ENCODE results near the gene FBXW11.
A peak's percentile ranks its signal among the peaks of the same experiment; 100 is the strongest.

The FBXW11 gene

GRCh38 chr5:172010278-172010677, 3.8 kb upstream of the FBXW11 start:
- DNase-seq: peak; percentile 61

- DNase-seq: no peak
These were observed 3.3 kb upstream of the FBXW11 start for GRCh38 chr5:172009536-172010270.

GRCh38 chr5:172008689-172009141, 2.3 kb upstream of the FBXW11 start:
- DNase-seq: no peak

GRCh38 chr5:172008111-172008455, 1.6 kb upstream of the FBXW11 start:
- no peak for DNase-seq

GRCh38 chr5:172007175-172008110, 1.0 kb upstream of the FBXW11 start:
- DNase-seq: no peak

GRCh38 chr5:172005708-172006320, 624 bp downstream of the FBXW11 start:
- DNase-seq: no peak

GRCh38 chr5:172004824-172005237, 1.6 kb downstream of the FBXW11 start:
- no peak for DNase-seq

GRCh38 chr5:172003746-172004145, 2.7 kb downstream of the FBXW11 start:
- DNase-seq: no peak

GRCh38 chr5:172002840-172003512, 3.5 kb downstream of the FBXW11 start:
- no peak for DNase-seq

GRCh38 chr5:172002310-172002709, 4.1 kb downstream of the FBXW11 start:
- no peak for DNase-seq

- no peak for DNase-seq
These were observed 6.6 kb downstream of the FBXW11 start for GRCh38 chr5:171999877-172000276.

GRCh38 chr5:171999100-171999499, 7.3 kb downstream of the FBXW11 start:
- DNase-seq: no peak

- no peak for DNase-seq
These were observed 9.4 kb downstream of the FBXW11 start for GRCh38 chr5:171997011-171997410.

- no peak for DNase-seq
These were observed 13.6 kb downstream of the FBXW11 start for GRCh38 chr5:171992813-171993212.

- DNase-seq: no peak
These were observed 14.1 kb downstream of the FBXW11 start for GRCh38 chr5:171992305-171992704.

- DNase-seq: no peak
These were observed 15.8 kb downstream of the FBXW11 start for GRCh38 chr5:171990713-171991015.

- no peak for DNase-seq
These were observed 16.3 kb downstream of the FBXW11 start for GRCh38 chr5:171989946-171990712.

- DNase-seq: no peak
These were observed 17.2 kb downstream of the FBXW11 start for GRCh38 chr5:171989276-171989675.

- DNase-seq: no peak
These were observed 19.7 kb downstream of the FBXW11 start for GRCh38 chr5:171986772-171987171.

- DNase-seq: no peak
These were observed 21.6 kb downstream of the FBXW11 start for GRCh38 chr5:171984748-171985419.

- DNase-seq: no peak
These were observed 24.6 kb downstream of the FBXW11 start for GRCh38 chr5:171981847-171982246.

GRCh38 chr5:171980792-171981191, 25.6 kb downstream of the FBXW11 start:
- no peak for DNase-seq

Measured in NCI-H1694 (cell line).